ENCODE measurements around the gene CPED1.
"Not testable (repeated sequence)": the region's sequence is repeated elsewhere in the genome, so short reads cannot be mapped to it uniquely, and the experiment has no call there.

The CPED1 gene

GRCh38 chr7:121195874-121196273, 207.4 kb downstream of the CPED1 start:
- DNase-seq, result no peak

GRCh38 chr7:121196286-121196685, 207.8 kb downstream of the CPED1 start:
- no peak for DNase-seq

GRCh38 chr7:121197455-121197854, 208.9 kb downstream of the CPED1 start:
- DNase-seq, result no peak

- no peak for DNase-seq
Measured at GRCh38 chr7:121198502-121198901, 210.0 kb downstream of the CPED1 start.

GRCh38 chr7:121202125-121202524, 213.6 kb downstream of the CPED1 start:
- DNase-seq, result no peak

GRCh38 chr7:121202834-121203233, 214.3 kb downstream of the CPED1 start:
- DNase-seq, result no peak

- no peak for DNase-seq
Measured at GRCh38 chr7:121204537-121204936, 216.0 kb downstream of the CPED1 start.

- no peak for DNase-seq
Measured at GRCh38 chr7:121205777-121206176, 217.3 kb downstream of the CPED1 start.

- DNase-seq, result no peak
Measured at GRCh38 chr7:121211253-121211652, 222.7 kb downstream of the CPED1 start.

GRCh38 chr7:121212036-121212435, 223.5 kb downstream of the CPED1 start:
- no peak for DNase-seq

- DNase-seq, result no peak
Measured at GRCh38 chr7:121214657-121215056, 226.1 kb downstream of the CPED1 start.

- DNase-seq, result no peak
Measured at GRCh38 chr7:121219026-121219425, 230.5 kb downstream of the CPED1 start.

- not testable (repeated sequence) for DNase-seq
Measured at GRCh38 chr7:121221108-121221507, 232.6 kb downstream of the CPED1 start.

GRCh38 chr7:121228779-121229178, 240.3 kb downstream of the CPED1 start:
- no peak for DNase-seq

- DNase-seq, result no peak
Measured at GRCh38 chr7:121235201-121235600, 246.7 kb downstream of the CPED1 start.

- no peak for DNase-seq
Measured at GRCh38 chr7:121237601-121238000, 249.1 kb downstream of the CPED1 start.

GRCh38 chr7:121244120-121244870, 255.8 kb downstream of the CPED1 start:
- no peak for DNase-seq

- not testable (repeated sequence) for DNase-seq
Measured at GRCh38 chr7:121251367-121251766, 262.9 kb downstream of the CPED1 start.

- not testable (repeated sequence) for DNase-seq
Measured at GRCh38 chr7:121252523-121253235, 264.2 kb downstream of the CPED1 start.

- DNase-seq, result no peak
Measured at GRCh38 chr7:121259826-121260225, 271.3 kb downstream of the CPED1 start.

GRCh38 chr7:121261207-121261884, 272.8 kb downstream of the CPED1 start:
- DNase-seq, result no peak

GRCh38 chr7:121262221-121262620, 273.7 kb downstream of the CPED1 start:
- DNase-seq, result no peak

- no peak for DNase-seq
Measured at GRCh38 chr7:121262969-121263368, 274.5 kb downstream of the CPED1 start.
